GM23338 (cell line): ENCODE measurements around the gene TAS2R41. TPM values are rescaled to one million over a fixed set of nuclear protein-coding genes. Genes with fewer than 3 reads are reported as not detected.
A peak's percentile ranks its signal among the peaks of the same experiment; 100 is the strongest.

Experiments
- ATAC-seq: fragments of 200-7000 bp; cut with Tn5 transposase; 3 replicates; pipeline ENCODE4 v1.9.1; 2020
- DNase-seq: peaks from one replicate; pipeline ENCODE4 v3.0.0-alpha.2; 2015; ENCODE audit warnings: low spot score
- H2AFZ ChIP-seq: fragments of 200-600 bp; sonication (generic); 2 replicates; pipeline ENCODE4 v1.8.0; 2016; ENCODE audit warnings: antibody characterized with exemption, mild to moderate bottlenecking, moderate library complexity
- H3F3A ChIP-seq: fragments of 200-600 bp; sonication (generic); replicated peaks from 2 replicates; pipeline ENCODE4 v1.8.0; 2017; ENCODE audit warnings: antibody characterized with exemption, mixed run types, low read depth
- H3K27ac ChIP-seq: fragments of 200-600 bp; sonication (generic); 2 replicates; pipeline ENCODE4 v1.6.1; 2016; ENCODE audit warnings: low read depth
- H3K27me3 ChIP-seq: fragments of 200-600 bp; sonication (generic); 2 replicates; pipeline ENCODE4 v1.8.0; 2016; ENCODE audit warnings: mild to moderate bottlenecking, mixed run types, moderate library complexity; ENCODE audit not compliant: insufficient read depth
- H3K36me3 ChIP-seq: fragments of 200-600 bp; sonication (generic); 2 replicates; pipeline ENCODE4 v1.8.0; 2016; ENCODE audit warnings: mild to moderate bottlenecking; ENCODE audit not compliant: insufficient read depth
- H3K4me1 ChIP-seq: fragments of 200-600 bp; sonication (generic); 2 replicates; pipeline ENCODE4 v1.8.0; 2016; ENCODE audit warnings: mild to moderate bottlenecking, moderate library complexity; ENCODE audit not compliant: insufficient read depth
- H3K4me2 ChIP-seq: fragments of 200-600 bp; sonication (generic); 2 replicates; pipeline ENCODE4 v1.7.1; 2017; ENCODE audit warnings: mixed run types
- H3K4me3 ChIP-seq: fragments of 200-600 bp; sonication (generic); 2 replicates; pipeline ENCODE4 v1.6.1; 2016; ENCODE audit warnings: mixed run types
- H3K79me2 ChIP-seq: fragments of 200-600 bp; sonication (generic); replicated peaks from 2 replicates; pipeline ENCODE4 v1.8.0; 2017; ENCODE audit warnings: mild to moderate bottlenecking; ENCODE audit not compliant: insufficient read depth
- H3K9me2 ChIP-seq: fragments of 200-600 bp; sonication (generic); 2 replicates; pipeline ENCODE4 v1.8.0; 2017; ENCODE audit not compliant: insufficient read depth
- H4K20me1 ChIP-seq: fragments of 200-600 bp; sonication (generic); replicated peaks from 2 replicates; pipeline ENCODE4 v1.8.0; 2017; ENCODE audit warnings: mild to moderate bottlenecking; ENCODE audit not compliant: insufficient read depth
- H3K27ac Mint-ChIP-seq: 2 replicates; pipeline ENCODE4 v1.8.0; 2020; ENCODE audit warnings: inconsistent platforms, mild to moderate bottlenecking, moderate library complexity, mixed read lengths
- H3K27me3 Mint-ChIP-seq: 3 replicates; pipeline ENCODE4 v1.8.0; 2022; ENCODE audit warnings: low read depth, mild to moderate bottlenecking, moderate library complexity, mixed read lengths, inconsistent platforms; ENCODE audit not compliant: insufficient read depth, poor library complexity
- H3K36me3 Mint-ChIP-seq: 3 replicates; pipeline ENCODE4 v1.8.0; 2021; ENCODE audit warnings: low read depth, mild to moderate bottlenecking, inconsistent platforms, moderate library complexity, mixed read lengths
- H3K4me1 Mint-ChIP-seq: 3 replicates; pipeline ENCODE4 v1.8.0; 2020; ENCODE audit warnings: mild to moderate bottlenecking, inconsistent platforms, mixed read lengths
- H3K4me3 Mint-ChIP-seq: 3 replicates; pipeline ENCODE4 v1.8.0; 2021; ENCODE audit warnings: moderate library complexity, mild to moderate bottlenecking, inconsistent platforms, mixed read lengths
- H3K9me3 Mint-ChIP-seq: 3 replicates; pipeline ENCODE4 v1.8.0; 2020; ENCODE audit warnings: moderate library complexity, mild to moderate bottlenecking, inconsistent platforms, mixed read lengths
- CREB1 ChIP-seq: fragments of 250-450 bp; sonication (Bioruptor Pico); IDR thresholded peaks from 2 replicates; pipeline ENCODE4 v1.5.0; 2020; ENCODE audit warnings: low read depth, mild to moderate bottlenecking, moderate library complexity
- EZH2phosphoT487 ChIP-seq: fragments of 200-600 bp; sonication (generic); IDR thresholded peaks from one replicate; pipeline ENCODE4 v1.8.1; 2018; ENCODE audit warnings: antibody characterized with exemption; ENCODE audit not compliant: unreplicated experiment
- JUNB ChIP-seq: IDR thresholded peaks from one replicate; pipeline ENCODE4 v1.6.1; 2016; ENCODE audit warnings: antibody characterized with exemption; ENCODE audit not compliant: unreplicated experiment
- POLR2AphosphoS5 ChIP-seq: IDR thresholded peaks from 2 replicates; pipeline ENCODE4 v1.6.1; 2016; ENCODE audit warnings: antibody characterized with exemption, low read depth
- REST ChIP-seq: IDR thresholded peaks from one replicate; pipeline ENCODE4 v1.6.1; 2018; ENCODE audit warnings: antibody characterized with exemption; ENCODE audit not compliant: unreplicated experiment
- STAT1 ChIP-seq: IDR thresholded peaks from one replicate; pipeline ENCODE4 v1.6.1; 2016; ENCODE audit warnings: antibody characterized with exemption; ENCODE audit not compliant: unreplicated experiment
- ZNF331 ChIP-seq: fragments of 250-450 bp; sonication (Bioruptor Pico); IDR thresholded peaks from 2 replicates; pipeline ENCODE4 v1.5.0; 2020; ENCODE audit warnings: low read depth, mild to moderate bottlenecking, moderate library complexity
- polyA plus RNA-seq: library from polyadenylated mRNA; unstranded; fragments of >200 nt; fragmentation: Nextera tagmentation; extraction: Ambion mirVana; gene quantifications from 2 replicates; pipeline ENCODE4 v1.2.1, GENCODE V29; 2016
- total RNA-seq: library from RNA; depleted of rRNA; stranded (reverse); fragments of >200 nt; shearing (Covaris generic); gene quantifications from 2 replicates; pipeline ENCODE4 v1.2.3, GENCODE V29; 2014
- TF ChIP-seq, protein P1 (sequence below), 2 experiments: fragments of 200-600 bp in 1 of 2; sonication (generic) in 1 of 2; conservative IDR thresholded peaks; 2 replicates each; pipeline versions ENCODE4 v1.5.1 to v1.6.1; 2016 to 2017; ENCODE audit warnings: antibody characterized with exemption in 2 of 2, low read depth in 2 of 2, mild to moderate bottlenecking in 2 of 2, moderate library complexity in 1 of 2
- TF ChIP-seq, protein P2 (sequence below): IDR thresholded peaks from 2 replicates; pipeline ENCODE4 v1.6.1; 2016; ENCODE audit warnings: antibody characterized with exemption

TAS2R41 gene
- total and polyA plus RNA-seq, 2 experiments from 2014 or later, result 1.2 TPM; not detected in 1

DNA sequence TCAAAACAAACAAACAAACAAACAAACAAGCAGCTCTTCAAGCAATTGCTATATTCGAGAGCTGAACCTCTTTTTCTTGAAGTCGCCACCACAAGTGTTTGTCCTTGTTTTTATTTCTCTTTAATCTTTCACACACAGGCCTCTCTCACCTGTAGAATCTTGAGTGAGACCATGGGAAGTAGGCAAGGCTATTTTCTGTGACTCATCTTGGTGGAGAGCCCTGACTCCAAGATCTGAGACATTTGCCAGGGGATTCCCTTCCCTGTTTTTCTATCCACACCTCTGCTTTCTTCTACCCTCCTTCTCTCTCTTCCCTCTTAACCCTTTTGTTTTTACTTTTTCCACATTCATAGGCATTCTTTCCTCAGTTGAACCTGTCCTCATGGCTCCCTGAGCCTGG is 42.4 kb upstream of the TAS2R41 start:
- H3K4me1 ChIP-seq, result peaks cover 14% of the 10 kb centered on the region
- Mint-ChIP-seq H3K9me3 (no peaks in the 10 kb centered on the region), H3K27ac (no peak overlapping the region), H3K4me3 (no peak overlapping the region), H3K4me1 (peaks cover 24% of the 10 kb centered on the region), H3K27me3 (peaks cover 2% of the 10 kb centered on the region), H3K36me3 (peaks cover 2% of the 10 kb centered on the region; the same call in 1 of the 3 replicates)
- no peak overlapping the region; the same call in 1 of the 2 replicates for H3K27ac ChIP-seq
- no peak for TF ChIP-seq EZH2phosphoT487
- H3K9me2 ChIP-seq, result peaks cover 12% of the 10 kb centered on the region; the same call in 1 of the 2 replicates
- ATAC-seq (no peak), DNase-seq (no peak)
- no peak overlapping the region for H2AFZ ChIP-seq
- no peaks in the 10 kb centered on the region for H4K20me1 ChIP-seq
- H3K79me2 ChIP-seq, result no peaks in the 10 kb centered on the region
- no peaks in the 10 kb centered on the region for H3F3A ChIP-seq
- H3K27me3 ChIP-seq, result no peaks in the 10 kb centered on the region
- H3K36me3 ChIP-seq, result no peaks in the 10 kb centered on the region
- no peak overlapping the region for H3K4me2 ChIP-seq
- H3K4me3 ChIP-seq, result no peak overlapping the region

- Histone ChIP-seq H3K4me3 (peak overlapping the region; percentile 25; the same call in 1 of the 2 replicates), H3K4me1 (peaks cover 14% of the 10 kb centered on the region), H2AFZ (no peak overlapping the region), H3K36me3 (no peaks in the 10 kb centered on the region), H3F3A (no peaks in the 10 kb centered on the region), H3K27ac (0 out of 2 replicates have a peak overlapping the region, but pooled peaks have one; percentile 42), H3K9me2 (peaks cover 23% of the 10 kb centered on the region; the same call in 1 of the 2 replicates), H3K79me2 (no peaks in the 10 kb centered on the region), H3K4me2 (peak overlapping the region; percentile 70), H3K27me3 (no peaks in the 10 kb centered on the region), H4K20me1 (no peaks in the 10 kb centered on the region)
- Mint-ChIP-seq H3K27ac (peak overlapping the region; percentile 36), H3K4me3 (peak overlapping the region; percentile 1; the same call in 2 of the 3 replicates), H3K27me3 (peaks cover 2% of the 10 kb centered on the region), H3K9me3 (no peaks in the 10 kb centered on the region), H3K36me3 (peaks cover 2% of the 10 kb centered on the region; the same call in 1 of the 3 replicates), H3K4me1 (peaks cover 24% of the 10 kb centered on the region)
- ATAC-seq (peak; percentile 30; the same call in 2 of the 3 replicates), DNase-seq (no peak)
- TF ChIP-seq EZH2phosphoT487 (no peak), POLR2AphosphoS5 (no peak), JUNB (no peak), ZNF331 (CRISPR knock-in tag) (no peak), STAT1 (no peak), CREB1 (CRISPR knock-in tag) (no peak), REST (no peak)
- TF ChIP-seq, protein P1, sequence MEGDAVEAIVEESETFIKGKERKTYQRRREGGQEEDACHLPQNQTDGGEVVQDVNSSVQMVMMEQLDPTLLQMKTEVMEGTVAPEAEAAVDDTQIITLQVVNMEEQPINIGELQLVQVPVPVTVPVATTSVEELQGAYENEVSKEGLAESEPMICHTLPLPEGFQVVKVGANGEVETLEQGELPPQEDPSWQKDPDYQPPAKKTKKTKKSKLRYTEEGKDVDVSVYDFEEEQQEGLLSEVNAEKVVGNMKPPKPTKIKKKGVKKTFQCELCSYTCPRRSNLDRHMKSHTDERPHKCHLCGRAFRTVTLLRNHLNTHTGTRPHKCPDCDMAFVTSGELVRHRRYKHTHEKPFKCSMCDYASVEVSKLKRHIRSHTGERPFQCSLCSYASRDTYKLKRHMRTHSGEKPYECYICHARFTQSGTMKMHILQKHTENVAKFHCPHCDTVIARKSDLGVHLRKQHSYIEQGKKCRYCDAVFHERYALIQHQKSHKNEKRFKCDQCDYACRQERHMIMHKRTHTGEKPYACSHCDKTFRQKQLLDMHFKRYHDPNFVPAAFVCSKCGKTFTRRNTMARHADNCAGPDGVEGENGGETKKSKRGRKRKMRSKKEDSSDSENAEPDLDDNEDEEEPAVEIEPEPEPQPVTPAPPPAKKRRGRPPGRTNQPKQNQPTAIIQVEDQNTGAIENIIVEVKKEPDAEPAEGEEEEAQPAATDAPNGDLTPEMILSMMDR (conservative IDR thresholded peaks at IDR 0.05; ENCODE audit: low read depth in 2 of 2), result no peak
- TF ChIP-seq, protein P2, sequence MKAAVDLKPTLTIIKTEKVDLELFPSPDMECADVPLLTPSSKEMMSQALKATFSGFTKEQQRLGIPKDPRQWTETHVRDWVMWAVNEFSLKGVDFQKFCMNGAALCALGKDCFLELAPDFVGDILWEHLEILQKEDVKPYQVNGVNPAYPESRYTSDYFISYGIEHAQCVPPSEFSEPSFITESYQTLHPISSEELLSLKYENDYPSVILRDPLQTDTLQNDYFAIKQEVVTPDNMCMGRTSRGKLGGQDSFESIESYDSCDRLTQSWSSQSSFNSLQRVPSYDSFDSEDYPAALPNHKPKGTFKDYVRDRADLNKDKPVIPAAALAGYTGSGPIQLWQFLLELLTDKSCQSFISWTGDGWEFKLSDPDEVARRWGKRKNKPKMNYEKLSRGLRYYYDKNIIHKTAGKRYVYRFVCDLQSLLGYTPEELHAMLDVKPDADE, result no peak
These were observed 41.2 kb upstream of the TAS2R41 start for GRCh38 chr7:143436325-143436946.
